G401 (cell line): ENCODE data around the gene USB1. TPM values are rescaled to one million over a fixed set of nuclear protein-coding genes. Genes with fewer than 3 reads are reported as not detected.

Source experiments
- DNase-seq: peaks from one replicate; pipeline ENCODE4 v3.0.0-alpha.2; 2015; ENCODE audit warnings: low spot score
- in situ Hi-C: cut with HindIII; loops from 2 replicates; pipeline ENCODE4 v1.10.0; 2016; ENCODE audit warnings: low sequenced_read_pairs, mixed read lengths
- total RNA-seq: library from RNA; depleted of rRNA; stranded (reverse); fragments of >200 nt; shearing (Covaris generic); gene quantifications from 2 replicates; pipeline ENCODE4 v1.2.3, GENCODE V29; 2014; rRNA removed

Gene USB1
- 11.3 and 27.1 TPM in 2 replicates for total RNA-seq

- in situ Hi-C loops, result no loop called here
- peak; percentile 79 for DNase-seq
Observed at GRCh38 chr16:58000706-58001676, at the start of gene USB1. Gene USB1, plus strand, starts transcription at chr16:58001407. Its CDS starts 77 bp downstream, at chr16:58001484.

DNA sequence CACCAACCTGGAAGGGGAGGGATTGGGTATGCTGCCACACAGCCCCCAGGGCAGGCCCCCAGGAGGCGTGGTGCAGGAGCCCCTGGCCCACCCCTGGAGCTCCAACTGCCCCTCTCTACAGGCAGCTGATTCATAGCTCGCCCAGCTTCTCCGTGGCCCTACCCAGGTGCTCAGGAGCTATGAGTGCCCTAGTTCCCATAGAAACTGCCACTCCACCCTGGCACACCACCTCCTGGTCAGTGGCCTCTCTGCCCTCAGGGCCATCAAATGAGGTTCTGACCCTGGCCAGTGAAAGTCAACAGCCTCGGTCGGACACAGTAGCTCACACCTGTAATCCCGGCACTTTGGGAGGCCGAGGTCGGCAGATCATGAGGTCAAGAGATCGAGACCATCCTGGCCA lies 48.3 kb upstream of the USB1 start:
- in situ Hi-C loops, result no loop called here
- DNase-seq, result no peak

DNA sequence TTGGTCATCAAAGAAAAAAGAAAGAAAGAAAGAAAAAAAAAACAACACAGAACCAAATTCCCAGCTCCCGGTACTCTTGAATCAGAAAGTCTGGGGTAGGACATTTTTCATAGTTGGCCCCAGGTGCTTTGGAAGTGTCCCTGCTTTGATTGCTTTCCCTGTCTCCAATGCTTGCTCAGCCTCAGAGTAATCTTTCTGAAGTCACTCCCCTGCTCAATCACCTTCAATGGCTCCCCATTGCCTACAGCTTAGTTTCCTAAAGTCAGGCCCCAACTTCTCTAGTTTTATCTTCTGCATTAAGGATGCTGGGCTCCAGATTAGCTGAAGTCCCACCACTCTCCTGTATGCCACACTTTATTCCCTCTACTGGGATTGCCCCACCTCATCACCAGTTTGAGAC lies 47.4 kb upstream of the USB1 start:
- DNase-seq, result no peak
- in situ Hi-C loops, result no loop called here

DNA sequence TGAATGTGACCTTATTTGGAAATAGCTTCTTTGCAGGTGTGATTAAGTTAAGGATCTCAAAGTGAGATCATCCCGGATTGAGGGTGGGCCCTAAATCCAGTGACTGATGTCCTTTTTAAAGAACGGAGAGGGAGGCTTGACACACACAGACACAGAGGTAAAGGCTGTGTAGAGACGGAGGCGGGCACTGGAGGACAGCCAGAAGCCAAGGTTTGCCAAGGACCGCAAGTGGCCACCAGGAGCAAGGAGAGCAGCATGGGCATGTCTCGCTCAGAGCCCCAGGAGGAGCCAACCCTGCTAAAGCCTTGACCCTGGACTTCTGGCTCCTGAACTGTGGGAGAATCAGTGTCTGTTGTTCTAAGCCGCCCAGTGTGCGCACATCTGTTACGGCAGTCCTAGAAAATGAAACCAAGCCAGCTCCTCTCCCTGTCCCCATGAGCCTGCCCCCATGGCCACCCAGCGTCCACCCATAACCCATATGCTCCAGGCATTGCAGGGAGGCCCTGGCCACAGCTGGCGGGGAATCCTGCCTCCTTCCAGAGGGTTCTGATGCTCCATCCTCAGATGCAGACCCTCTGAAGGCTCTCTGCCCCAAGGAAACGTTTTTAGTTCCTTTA lies 45.5 kb upstream of the USB1 start:
- in situ Hi-C loops, result no loop called here
- peak; percentile 14 for DNase-seq

DNA sequence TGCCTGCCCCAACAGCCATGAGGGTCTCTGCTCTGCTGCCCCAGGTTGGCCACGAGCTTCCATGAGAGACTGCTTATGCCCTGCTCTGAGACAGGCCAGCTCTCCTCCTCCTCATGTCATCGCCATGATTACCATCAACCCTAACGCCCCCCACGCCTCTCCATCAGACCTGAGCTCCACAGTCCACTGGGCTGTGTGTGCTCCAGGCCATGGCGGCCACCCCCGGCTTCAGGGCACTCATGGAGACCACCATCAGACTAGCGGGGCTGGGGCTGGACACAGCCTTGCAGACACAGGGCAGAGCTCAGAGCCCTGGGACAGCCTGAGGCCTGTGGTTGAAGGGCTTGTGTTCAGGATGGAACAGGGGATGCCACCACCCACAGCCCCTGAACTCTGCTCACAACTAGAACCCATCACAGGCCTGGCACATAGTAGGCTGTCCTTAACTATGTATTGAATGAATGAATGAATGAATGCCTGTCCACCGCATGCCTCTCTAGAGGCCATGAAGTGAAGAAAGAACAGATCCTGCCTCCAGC lies 44.9 kb upstream of the USB1 start:
- in situ Hi-C loops, result no loop called here
- no peak for DNase-seq

DNA sequence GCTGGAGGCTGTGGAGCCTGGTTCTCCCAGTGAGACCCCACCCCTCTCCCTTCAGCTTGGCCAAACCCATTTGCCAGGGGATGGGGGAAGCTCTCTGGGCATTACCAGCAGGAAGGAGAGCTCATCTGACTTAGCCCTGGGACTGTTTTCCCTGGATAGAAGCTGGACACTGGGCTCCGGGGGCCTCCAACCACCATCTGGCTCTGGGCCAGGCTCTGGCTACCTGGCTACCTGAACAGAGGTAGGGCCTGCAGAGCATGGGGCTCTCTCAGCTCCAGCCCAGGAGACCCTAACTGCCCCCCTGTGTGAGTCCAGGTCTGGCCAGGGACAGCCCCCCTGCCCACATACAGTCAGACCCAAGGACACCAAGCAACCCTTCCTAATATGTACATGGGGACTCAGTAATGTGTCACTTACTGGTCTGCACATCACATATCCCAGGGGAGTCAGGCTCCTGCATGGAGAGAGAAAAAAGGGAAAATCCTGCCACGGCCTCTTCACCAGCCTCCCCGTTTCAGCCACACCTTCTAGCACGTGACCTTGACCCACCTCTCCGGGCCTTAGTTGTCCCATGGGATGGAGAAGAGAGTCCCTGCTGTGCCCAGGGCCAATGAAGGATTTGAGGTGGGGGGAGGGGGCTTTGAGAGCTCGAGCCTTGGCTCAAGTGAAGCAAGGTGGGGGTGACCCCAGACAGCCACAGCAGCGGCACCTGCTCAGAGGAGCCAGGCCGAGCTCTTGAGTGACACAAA lies 44.1 kb upstream of the USB1 start:
- in situ Hi-C loops, result no loop called here
- DNase-seq, result no peak

DNA sequence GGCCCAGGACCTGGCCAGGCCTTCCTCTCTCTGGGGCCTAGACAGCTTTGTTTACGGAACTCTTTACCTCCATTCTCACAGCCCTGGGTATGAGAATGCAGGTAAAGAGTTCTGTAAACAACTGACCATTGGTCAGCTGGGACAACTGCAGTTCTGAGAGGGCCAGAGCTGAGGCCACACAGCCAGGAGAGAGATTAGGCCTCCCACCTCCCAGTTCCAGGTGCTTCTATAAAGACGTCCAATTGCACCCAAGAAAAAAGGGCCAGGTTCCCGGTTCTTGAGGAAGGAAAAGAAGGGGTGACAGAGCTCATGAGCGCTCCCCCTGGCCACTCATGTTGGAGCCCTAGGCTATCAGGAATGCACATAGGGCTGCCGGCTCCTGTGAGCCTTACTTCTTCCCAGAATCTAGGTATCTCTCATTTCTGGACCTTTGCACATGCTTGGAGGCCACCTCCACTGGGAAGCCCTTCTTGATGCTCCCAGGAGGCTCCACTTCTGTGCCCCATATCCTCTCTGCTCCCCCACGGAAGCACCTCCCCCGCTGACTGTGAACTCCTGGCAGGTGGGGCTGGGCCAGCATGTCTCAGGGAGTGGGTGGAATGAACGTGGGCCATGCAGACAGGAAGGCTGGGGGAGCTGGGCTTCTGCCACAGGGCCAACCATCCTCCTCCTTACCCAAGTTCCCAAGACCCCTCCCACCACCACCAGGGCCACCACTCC lies 43.4 kb upstream of the USB1 start:
- no peak for DNase-seq

GRCh38 chr16:57958544-57958943 lies 42.7 kb upstream of the USB1 start:
- in situ Hi-C loops, result no loop called here
- DNase-seq, result no peak

More for the DNA sequence above, 43.4 kb upstream of the USB1 start:
- in situ Hi-C loops, result no loop called here

DNA sequence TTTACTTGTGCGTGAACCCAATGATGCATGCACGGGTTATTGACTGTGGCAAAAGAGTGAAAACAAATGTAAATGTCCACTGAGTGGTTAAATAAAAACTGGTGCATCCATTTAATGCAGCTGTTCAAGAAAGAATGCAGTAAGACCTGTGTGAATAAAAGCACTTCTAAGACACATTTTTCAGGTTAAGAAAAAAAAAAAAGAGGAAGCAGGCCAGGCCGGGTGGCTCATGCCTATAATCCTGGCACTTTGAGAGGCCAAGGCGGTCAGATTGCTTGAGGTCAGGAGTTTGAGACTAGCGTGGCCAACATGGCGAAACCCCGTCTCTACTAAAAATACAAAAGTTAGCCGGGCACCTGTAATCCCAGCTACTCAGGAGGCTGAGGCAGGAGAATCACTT lies 42.1 kb upstream of the USB1 start:
- DNase-seq, result no peak
- in situ Hi-C loops, result no loop called here

DNA sequence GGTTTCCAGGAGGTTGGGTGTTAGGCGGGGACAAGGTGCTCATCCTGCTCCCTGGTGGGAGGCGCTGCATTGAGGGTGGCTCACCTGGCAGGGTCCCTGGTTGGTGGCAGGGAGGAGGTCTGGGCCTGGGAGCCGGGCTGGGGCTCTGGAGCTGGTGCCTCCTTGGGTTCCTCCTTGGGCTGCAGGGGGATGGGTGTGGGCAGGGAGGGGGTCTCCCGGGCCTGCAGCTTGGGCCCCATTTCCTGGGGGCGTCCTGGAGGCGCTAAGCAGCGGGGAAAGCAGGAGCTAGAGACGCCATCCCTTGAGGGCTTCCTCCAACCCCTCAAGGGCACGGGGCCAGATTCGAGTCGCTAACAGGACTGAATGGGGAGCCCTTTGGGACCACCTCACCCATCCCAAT lies 41.4 kb upstream of the USB1 start:
- in situ Hi-C loops, result no loop called here
- no peak for DNase-seq

GRCh38 chr16:57960310-57960709 lies 40.9 kb upstream of the USB1 start:
- in situ Hi-C loops, result no loop called here
- no peak for DNase-seq

- DNase-seq, result no peak
- in situ Hi-C loops, result no loop called here
Observed at GRCh38 chr16:57960826-57961472, 40.3 kb upstream of the USB1 start.

DNA sequence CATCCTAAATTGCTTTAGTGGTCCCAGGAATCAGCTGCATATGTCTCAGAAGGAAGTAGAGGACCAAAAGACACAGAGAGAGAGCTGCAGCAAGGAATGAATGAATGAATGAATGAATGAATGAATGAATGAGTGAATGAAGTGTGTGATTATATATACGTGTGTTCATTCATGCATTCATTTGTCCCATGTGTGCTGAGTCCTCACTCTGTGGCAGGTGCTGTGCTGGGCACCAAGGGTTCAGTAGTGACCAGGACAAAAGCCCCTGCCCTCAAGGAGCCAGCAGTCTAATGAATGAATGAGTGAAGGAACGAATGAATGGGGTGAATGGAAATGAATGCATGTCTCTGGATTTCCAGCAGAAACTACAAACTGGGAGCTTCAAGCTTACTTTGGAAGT lies 39.7 kb upstream of the USB1 start:
- DNase-seq, result no peak
- in situ Hi-C loops, result no loop called here

DNA sequence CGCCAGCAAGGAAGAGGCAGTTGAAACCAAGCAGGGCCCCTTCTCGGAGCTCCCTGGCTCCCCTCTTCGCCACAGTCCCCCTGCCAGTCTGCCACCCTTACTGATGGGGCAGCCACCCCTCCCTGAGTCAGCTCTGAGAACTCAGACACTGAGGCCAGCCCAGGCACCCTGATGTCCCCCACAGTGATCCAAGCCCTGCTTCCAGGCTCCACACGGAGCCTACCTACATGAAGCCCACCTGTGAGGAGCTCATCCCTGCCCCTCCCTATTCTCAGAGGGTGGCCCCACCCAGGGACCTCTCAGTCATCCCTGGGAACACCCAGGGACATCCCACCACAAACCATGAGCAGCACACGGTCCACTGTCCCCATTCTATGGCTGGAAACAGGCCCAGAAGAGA lies 39.2 kb upstream of the USB1 start:
- no peak for DNase-seq
- in situ Hi-C loops, result no loop called here

GRCh38 chr16:57962756-57963155 lies 38.5 kb upstream of the USB1 start:
- in situ Hi-C loops, result no loop called here
- no peak for DNase-seq

- in situ Hi-C loops, result no loop called here
Observed at GRCh38 chr16:57964157-57964700, 37.0 kb upstream of the USB1 start.

DNA sequence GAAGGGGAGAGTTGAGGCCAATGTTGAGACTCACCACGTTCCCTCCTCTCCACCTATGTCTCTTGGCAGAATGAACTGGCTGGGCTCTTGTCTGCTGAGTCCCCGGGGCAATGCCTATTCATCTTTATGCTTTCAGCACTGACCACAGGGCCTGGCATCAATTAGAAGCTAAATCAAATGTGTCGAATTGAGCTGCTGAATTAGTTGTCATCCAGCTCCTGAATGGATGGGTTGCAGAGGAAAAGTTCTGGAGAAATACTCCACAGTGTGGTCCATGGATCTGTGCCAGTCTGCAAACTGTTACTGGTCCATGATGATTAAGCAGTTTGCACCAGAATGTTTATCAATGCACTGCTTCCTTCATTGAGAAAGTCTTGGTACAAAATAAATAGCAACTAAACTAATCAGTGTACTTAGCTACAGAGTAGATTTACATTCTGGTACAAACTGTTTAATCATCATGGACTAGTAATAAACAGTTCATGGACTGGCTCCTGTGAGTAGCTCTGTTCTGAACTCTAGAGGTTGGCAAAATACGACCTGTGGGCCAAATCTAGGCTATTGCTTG lies 34.9 kb upstream of the USB1 start:
- peak; percentile 2 for DNase-seq
- in situ Hi-C loops, result no loop called here

More at GRCh38 chr16:57964157-57964700, 37.0 kb upstream of the USB1 start:
- DNase-seq, result no peak

- in situ Hi-C loops, result no loop called here
- DNase-seq, result no peak
Observed at GRCh38 chr16:57966986-57967385, 34.2 kb upstream of the USB1 start.
